ENCODE data around the gene DNLZ.
"Not testable (repeated sequence)": the region's sequence is repeated elsewhere in the genome, so short reads cannot be mapped to it uniquely, and the experiment has no call there.

Gene DNLZ

DNA sequence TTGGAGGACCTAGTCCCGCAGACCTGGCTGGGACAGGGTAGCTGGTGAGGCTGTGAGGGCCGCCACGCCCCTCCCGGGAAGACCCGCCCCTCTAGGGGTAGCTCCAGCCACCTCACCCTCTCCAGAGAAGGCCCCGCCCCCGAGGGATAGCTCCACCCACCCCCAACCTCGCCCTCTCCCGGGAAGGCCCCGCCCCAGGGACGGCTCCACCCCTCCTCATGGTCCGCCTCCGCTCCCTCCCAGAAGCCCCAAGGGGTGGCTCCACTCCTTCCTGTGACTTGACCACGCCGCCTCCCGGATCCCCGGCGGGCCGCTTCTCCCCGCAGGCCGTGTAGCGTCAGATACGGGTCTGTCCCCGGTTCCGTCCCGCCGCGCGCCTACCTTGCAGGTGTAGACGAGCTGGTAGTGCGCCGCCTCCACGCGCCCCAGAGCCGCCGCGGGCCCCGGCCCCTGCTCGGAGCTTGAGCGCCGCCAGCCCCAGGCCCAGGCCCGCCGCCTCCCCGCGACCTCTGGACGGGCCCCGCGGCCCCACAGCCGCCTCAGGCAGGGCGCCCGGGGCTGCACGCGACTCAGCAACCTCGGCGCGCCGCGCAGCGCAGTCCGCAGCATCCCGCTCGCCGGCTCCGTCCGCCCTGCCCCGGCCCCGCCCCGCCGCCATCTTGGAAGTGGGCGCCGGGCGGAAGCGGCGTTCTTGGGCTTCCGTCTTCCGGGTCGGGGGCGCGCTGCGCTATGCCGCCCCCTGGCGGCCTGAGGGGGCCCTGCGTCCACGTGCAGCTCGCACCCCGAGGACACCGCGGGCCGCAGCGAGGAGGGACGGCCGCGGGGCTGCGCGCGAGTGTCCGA is at the start of gene DNLZ:
Gene DNLZ, minus strand, starts transcription at position 639 of the 843 bp plus-strand sequence. Its CDS starts 30 bp downstream, at position 609.
- no peak for DNase-seq (ENCODE audit: low read depth)

DNA sequence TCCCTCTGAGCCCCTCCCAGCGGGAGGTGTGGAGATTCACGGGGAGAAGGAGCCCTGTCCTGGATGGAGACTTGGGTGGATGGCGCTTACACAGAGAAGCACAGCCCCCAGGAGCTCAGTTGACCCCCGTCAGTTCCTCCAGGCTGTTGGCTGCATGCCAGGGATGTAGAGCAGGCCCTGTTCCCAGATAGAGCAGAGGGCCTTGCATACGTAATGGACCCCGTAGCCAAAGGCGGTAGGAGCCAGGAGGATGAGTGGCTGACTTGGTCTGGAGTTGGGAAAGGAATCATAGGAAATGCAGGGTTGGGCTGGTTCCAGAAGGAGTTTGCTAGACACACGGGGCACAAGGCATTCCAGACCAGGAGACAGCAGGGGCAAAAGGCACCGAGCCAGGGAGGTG is 49.4 kb upstream of the DNLZ start:
- DNase-seq (ENCODE audit: low read depth), result no peak

DNA sequence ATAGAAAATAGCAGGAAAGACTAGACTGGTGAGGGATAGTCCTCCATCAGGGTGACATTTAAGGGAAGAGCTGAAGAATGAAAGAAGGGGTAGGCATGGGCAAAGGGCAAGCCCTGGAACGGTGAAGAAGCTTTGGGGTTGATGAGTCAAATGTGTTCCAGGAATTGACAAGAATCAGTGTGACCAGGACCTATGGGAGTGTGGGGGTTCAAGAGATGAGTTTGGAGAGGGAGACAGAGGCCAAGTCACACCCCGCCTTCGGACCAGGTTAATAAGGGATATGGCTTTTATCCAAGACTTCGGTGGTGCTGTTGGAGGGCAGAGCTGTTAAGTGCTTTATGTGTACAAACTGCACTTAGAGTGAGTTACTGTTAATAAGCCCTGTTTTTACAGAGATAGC is 47.8 kb upstream of the DNLZ start:
- DNase-seq (ENCODE audit: low read depth), result no peak

DNA sequence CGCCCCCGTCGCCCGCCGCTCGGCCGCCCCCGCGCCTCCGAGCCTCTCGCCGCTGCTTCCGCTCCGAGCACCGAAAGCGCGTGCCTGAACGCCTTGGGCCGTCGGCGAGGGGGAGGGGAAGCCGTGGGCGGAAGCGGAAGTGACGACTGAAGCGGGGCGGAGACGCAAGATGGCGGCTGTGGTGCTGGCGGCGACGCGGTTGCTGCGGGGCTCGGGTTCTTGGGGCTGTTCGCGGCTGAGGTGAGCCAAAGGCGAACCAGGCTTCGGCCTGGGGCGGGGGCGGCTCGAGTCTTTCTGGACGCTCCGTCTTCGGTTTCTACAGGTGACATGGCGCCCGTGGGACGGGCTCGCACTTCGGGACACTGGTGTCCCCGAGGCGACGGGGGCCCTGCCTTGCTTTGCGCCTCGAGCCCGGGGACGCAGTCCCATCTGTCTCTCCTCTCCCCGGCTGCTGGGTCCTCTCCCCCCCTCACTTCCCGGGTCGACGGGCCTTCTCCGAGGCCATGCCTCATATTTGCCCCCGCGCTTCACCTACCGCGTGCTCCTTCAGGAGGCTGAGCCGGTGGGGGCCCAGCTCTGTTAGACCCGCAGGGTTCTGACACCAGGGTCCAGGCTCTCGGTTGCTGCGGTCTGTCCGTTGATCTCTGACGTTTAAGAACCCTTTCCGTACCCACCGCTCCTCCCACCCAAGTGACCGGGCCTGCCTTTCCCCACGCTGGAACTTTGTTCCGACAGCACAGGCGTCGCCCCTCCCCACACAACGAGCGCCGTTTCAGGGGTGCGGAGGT is 47.1 kb upstream of the DNLZ start, which contains the start of the genes ENTR1 and PMPCA:
Gene ENTR1, minus strand, starts transcription at position 115 of the 788 bp plus-strand sequence. CDS start 217 bp downstream, outside the sequence.
Gene PMPCA, plus strand, starts transcription at position 159 of the 788 bp plus-strand sequence. Its CDS starts 11 bp downstream, at position 170.
- no peak for DNase-seq (ENCODE audit: low read depth)

DNA sequence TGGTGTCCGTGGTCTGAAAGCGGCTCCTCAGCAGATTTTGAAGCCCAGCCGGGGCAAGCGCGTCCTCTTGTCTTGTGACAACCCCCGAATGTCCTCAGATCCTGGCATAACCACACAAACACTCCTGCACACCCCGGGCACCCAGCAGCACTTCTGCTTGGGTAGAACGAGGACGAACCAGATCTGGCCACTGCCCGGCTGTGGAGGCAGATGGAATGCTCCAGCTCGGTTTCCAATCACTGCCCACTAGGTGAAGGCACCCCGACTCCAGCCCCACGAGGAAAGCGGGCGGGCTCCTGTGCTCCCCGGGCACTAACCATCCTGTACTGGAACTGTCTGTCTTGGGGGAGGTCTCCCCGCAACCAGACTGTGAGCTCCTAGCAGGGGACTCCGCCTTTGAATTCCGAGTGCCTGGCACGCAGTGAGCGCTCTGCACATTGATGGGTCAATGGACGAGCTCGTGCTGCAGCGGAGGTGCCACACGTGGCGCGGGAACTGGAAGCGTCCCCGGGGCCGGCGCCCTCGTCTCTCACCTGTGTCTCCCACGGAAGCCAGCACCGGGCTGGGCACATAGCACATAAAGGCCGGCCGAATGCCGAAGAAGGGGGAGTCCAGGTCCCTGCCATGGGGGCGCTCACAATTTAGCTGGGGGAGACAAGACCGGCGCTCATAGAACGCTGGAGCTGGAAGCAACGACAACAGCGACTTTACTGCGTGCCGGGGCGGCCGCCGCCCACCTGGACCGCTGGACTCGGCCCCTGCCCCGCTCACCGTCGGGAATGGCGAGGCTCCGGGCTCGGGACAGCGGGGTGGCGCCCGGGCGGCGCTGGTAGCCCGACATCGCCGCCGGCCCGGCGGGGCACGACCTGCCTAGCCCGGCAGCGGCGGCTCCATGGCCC is 46.3 kb upstream of the DNLZ start:
- DNase-seq (ENCODE audit: low read depth), result no peak

DNA sequence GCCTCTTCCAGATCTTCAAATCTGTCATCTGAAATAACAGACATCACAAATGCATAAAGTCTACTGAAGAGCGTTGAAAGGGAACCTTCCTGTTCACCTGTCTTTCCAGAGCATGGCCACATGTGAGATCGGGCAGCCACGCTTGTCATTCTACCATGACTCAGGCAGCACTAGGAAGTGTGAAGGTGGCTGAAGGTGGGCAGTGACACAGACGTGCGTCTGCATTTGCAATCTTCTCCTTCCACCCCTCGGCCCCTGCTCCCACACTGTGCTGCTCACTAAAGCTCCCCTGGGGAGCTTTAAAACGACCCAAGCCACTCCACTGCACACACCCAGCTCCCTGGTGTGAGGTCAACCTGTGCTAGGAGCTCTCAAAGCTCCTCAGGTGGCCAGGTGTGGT is 44.4 kb upstream of the DNLZ start:
- no peak for DNase-seq (ENCODE audit: low read depth)

DNA sequence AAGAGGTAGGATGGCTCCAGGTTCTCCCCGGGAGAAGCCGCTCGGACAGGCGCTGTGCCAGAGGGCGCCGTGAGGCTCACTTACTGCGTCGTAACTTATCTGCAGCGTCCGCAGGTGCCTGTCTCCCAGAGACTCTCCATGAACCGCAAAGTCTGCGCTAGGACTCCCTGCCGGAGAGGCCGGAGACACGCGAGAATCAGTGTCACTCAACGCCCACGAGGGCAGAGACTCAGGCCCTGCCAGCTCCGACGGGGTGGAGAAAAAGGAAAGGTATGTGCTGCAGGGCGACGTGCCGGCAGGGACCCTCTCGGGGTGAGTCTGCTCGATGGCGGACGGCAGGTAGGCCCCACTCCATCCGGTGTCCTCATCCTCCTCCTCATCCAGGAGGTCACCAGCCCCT is 43.5 kb upstream of the DNLZ start:
- DNase-seq (ENCODE audit: low read depth), result not testable (repeated sequence)

DNA sequence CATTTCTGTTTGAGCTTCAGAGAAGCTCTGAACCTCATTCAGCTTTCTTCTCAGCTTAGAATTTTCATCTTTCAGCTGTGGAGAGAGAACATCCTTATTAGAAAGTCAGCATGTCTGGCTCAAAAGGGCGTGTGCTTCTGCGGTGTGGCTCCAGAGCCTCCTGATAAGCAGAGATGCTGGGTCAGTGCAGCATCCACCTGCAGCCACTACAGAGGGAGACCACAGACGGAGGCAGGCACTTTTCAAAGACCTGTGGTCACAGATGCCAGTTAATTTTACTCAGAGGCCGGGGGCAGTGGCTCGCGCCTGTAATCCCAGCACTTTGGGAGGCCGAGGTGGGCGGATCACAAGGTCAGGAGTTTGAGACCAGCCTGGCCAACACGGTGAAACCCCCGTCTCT is 42.4 kb upstream of the DNLZ start:
- not testable (repeated sequence) for DNase-seq (ENCODE audit: low read depth)

DNA sequence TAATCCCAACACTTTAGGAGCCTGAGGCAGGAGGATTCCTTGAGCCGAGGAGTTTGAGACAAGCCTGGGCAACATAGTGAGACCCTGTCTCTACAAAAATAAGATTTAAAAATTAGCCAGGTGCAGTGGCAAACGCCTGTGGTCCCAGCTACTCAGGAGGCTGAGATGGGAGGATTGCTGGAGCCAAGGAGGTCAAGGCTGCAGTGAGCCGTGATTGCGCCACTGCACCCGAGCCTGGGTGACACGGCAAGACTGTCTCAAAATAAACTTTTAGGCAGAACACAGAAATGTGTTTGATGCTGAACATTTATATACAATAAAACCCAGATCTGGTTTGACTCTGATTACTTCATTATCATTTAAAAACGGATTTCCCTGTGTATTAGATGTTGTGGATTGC is 41.9 kb upstream of the DNLZ start:
- no peak for DNase-seq (ENCODE audit: low read depth)

DNA sequence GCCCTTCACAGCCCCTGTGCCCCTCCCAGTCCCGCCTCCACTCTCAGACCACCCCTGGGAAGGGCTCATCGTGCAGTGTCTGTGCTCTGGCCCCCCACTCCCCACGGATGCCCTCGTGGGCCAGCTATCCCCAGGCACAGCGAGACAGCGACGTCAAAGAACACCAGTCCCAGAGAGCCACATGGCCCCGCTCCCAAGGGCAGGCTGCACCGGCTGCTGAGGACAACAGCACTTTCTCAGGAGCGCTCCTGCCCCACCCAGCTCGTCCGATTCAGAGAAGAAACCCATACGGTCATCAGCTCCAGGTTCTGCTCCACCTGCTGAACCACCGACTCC is 41.2 kb upstream of the DNLZ start:
- no peak for DNase-seq (ENCODE audit: low read depth)

DNA sequence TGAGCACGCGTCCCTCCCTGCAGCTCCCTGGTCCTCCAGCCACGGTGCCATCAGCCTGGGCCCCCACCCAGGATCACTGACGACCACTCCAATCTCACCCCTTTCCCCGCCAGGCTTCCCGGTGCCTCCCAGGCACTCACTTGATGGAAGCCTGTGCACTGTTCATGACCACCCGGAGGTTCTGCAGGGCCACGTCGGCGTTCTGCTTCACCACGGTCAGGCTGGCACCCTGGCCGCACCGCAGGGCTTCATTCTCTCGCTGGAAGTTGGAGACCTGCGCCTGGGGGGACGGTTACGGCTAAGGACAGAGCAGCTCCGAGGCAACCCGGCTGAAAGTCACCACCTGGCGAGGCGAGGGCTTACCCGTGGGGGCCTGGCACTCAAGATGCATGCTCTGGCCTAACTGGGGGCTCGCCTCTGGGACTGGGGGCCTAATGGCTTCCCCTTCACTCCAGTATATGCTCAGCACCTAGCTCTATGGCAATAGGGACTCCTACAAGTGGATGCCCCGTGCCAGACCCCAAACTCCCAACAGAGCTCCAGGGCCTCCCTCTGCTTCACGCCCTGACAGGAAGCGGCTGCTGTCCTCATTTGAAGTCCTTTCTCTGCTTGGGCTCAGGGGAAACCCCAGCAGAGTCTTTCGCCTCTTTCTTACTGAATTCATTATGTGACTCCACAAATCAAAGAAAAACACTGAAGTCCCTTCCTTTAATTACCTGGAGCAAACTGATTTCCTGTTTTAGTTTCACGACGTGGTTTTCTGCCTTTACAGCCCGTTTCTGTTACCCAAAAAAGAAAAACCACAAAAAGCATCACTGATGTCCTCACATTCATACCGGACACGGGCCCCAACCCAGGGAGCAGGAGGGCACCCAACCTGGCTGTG is 40.6 kb upstream of the DNLZ start:
- DNase-seq (ENCODE audit: low read depth), result no peak

DNA sequence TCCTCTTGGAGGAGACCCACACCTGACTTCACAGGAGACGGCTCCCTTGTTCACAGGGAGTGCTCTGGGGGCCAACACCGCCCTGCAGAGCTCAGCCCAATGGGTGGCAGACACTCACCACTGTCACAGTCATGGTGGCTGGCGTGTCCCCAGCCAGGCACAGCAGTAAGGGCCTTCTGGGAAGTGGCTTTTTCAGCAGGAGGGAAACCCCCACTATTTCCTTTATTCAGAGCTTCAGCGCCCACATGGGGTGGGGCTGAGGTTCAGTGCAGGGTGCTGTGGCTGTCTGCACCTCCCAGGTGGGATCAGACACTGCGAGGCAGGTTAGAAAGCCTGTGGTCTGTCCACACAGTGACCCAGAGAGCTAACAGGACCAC is 40.0 kb upstream of the DNLZ start:
- no peak for DNase-seq (ENCODE audit: low read depth)

DNA sequence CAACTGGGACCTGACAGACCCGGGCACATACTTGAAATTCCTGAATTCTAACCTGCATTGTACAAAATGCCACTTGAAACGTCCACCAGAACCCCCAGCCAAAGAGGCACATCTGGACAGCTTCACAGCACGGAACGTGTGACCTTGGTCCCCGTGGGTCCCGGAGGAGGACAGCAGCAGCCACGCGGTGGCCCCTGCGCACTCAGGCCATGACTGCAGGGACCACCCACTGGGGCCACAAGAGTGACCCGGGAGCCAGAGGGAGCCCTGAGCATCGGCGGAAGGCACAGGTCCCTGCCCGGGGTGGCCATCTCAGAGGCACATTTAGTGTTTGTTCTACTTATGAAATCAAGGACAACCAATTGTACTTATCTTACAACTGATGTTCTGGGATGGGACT is 38.5 kb upstream of the DNLZ start:
- no peak for DNase-seq (ENCODE audit: low read depth)

DNA sequence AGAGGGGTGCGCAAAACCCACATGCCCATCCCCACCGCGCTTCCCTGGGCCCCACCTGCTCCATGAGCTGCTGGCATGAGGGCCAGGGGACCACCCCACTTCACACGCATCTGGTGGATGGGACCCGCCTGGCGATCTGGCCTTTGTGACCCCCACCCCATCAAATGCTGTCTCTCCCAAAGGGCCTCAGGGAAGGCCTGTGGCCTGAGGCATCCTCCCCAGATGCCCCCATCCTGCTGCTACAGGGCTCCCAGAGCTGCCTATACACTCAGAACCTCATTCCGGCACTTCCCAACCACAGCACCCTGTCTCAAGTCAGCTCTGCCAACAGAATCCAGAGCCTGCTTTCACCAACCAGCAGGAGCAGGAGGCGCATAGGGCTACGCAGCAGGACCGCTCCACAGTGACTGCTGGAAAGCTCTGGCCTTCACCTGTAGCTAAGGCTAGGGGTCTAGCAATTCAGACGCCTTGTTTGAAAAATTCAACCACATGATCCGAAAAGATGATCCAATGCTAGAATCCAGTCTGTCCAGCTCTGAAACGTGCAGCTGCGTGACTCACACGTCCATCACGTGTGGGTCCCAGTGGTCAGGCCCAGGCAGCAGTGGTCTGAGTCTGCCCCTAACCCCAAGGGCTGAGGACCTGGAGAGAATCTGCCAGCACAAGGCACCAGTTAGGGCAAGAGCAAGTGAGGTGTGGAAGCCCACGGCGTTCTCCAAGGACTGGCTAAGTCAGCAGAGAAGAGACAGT is 37.8 kb upstream of the DNLZ start:
- no peak for DNase-seq (ENCODE audit: low read depth)

DNA sequence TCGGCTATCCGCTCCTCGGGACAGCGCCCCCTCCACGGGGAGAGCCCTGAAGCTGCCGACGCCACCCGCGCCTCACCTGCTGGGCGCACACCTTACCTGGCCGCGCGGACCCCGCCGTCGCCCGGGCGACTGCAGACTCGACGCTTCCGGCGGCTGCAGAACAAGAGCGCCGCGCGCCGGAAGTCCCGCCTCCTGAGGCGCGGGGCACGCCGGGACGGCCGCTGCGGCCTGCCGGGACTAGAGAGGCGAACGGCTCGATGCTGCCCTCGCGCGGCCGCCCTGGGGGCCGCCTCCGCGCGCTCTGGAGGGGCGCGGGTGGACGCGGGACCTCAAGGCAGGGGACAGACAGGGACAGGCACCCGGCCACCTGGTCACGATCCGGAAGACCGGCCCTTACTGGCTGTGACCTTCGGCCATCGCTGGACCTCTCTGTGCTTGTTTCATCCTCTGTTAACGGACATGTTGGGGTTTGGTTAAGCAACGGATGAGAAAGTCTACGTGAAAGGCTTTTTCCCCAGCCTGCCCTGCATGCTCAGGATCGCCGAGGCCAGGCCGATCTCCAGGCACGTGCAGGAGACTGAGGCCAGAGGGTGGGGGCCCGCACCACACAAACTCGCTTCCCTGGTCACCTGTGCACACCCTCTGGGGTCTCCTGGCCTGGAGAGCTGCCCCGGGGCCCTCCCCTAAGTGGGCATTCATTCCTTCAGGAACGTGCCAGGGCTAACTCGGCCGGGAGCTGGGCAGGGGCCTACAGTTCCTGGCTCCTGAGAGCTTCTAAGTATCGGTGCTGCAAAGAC is 36.7 kb upstream of the DNLZ start, which contains the start of gene SNAPC4:
Gene SNAPC4, minus strand, starts transcription at position 133 of the 797 bp plus-strand sequence. CDS start 1,742 bp downstream, outside the sequence.
- DNase-seq (ENCODE audit: low read depth), result no peak

DNA sequence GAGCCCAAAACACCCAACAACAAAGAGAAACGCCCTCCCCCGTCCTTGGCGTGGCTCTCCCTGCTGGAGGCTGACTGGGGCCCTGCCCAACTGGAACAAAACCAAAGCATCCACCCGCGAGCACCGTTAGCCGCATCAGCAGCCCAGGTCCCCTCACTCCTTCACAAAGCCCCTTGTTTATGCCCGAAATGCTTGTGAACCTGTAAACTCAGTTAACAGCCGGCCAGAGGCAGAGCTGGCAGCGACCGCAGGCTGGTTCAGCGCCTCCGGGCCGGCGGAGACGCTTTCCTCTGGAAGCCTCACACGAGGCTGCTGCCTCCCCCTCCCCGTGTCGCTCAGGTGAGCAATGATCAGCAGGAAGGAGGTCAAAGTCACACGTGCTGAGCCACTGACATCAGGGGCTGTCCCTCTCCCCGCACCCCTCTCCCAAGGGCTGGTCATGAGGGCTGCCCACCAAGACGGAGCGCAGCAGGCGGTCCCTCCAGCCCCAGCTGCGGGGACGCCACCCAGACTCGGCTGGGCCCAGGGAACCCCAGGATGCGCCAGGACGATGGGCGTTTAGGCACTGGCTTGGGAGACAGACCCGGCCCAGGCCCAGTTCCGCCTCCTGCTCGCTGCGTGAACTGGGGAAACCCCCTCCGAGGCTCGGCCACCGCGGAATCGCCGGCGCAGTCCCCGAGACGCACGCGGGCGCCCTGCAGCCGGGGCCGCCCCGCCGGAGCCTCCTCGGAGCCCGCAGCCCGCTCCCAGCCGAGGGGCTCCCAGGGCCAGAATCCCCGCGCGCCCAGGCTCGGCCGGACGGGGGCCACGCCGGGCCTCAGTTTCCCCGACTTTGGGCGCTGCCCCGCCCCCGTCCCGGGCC is 35.9 kb upstream of the DNLZ start:
- no peak for DNase-seq (ENCODE audit: low read depth)

DNA sequence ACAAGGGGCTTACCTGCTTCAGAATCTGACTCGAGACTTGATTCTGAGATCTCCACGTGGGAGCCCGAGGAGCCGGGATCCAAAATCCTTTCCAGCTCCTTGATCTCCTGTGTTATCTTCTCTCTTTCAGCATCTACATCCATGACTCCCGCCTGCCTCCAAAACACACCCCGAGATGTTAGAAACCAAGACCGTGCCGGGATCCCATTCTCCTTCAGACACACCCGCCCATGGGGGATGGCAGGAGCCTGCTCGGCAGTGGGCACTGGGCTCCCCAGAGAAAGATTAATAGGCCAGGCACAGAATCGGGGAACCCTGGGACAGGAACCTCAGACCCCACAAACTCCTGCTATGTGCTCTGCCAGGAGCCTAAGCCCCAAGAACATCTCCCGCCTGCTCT is 34.7 kb upstream of the DNLZ start:
- no peak for DNase-seq (ENCODE audit: low read depth)

DNA sequence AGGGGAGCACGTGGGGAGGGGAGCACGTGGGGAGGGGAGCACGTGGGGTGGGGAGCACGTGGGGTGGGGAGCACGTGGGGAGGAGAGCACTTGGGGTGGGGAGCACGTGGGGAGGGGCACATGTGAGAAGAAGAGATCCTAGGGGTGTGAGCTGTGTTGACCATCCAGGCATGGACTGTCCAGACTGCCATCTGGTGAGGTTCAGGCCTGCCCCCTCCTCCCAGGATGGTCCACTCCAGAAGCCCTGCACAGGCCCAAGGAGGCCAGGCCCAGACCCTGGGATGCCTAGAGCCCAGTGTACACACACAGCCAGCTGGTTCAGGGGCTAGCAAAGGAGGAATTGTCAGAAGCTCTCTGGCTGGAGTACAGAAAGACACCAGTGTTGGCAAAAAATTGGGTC is 34.1 kb upstream of the DNLZ start:
- no peak for DNase-seq (ENCODE audit: low read depth)

DNA sequence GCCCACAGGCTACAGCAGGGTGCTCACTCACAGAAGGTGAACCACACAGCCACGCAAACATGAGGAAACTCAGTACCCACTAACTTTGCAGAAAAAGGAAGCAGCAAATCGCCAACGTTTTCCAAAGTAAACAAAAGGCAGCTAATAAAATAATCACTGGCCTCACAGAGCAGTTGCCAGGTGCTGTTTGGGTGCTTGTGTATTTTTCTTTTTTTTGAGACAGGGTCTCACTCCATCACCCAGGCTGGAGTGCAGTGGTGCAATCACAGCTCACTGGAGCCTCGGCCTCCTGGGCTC is 32.6 kb upstream of the DNLZ start:
- no peak for DNase-seq (ENCODE audit: low read depth)
